Stimulated activated naive CD8-positive, alpha-beta T cell treated with anti-CD3 and anti-CD28 coated beads, Interleukin-15, amount 100 ng/mL, for 72 hours (primary cell): ENCODE results near the gene NOB1.
"Not testable (repeated sequence)": the region's sequence is repeated elsewhere in the genome, so short reads cannot be mapped to it uniquely, and the experiment has no call there.

Experiments used
- ATAC-seq: fragments of 150-1000 bp; cut with Tn5 transposase; 2 replicates; pipeline ENCODE4 v1.10.0; 2021; ENCODE audit warnings: mild to moderate bottlenecking, moderate library complexity
- DNase-seq, 2 donors: peaks; one replicate each; pipeline ENCODE4 v3.0.0; 2021 to 2022
- H3K27ac Mint-ChIP-seq, 2 donors: one replicate each; pipeline ENCODE4 v1.8.0; 2022; ENCODE audit warnings: mild to moderate bottlenecking in 2 of 2, mixed read lengths in 2 of 2, moderate library complexity in 2 of 2
- H3K27me3 Mint-ChIP-seq: one replicate; pipeline ENCODE4 v1.8.0; 2022; ENCODE audit warnings: mixed read lengths
- H3K4me1 Mint-ChIP-seq: one replicate; pipeline ENCODE4 v1.8.0; 2022; ENCODE audit warnings: mild to moderate bottlenecking, mixed read lengths
- H3K4me3 Mint-ChIP-seq, 2 donors: one replicate each; pipeline ENCODE4 v1.8.0; 2022; ENCODE audit warnings: mild to moderate bottlenecking in 2 of 2, mixed read lengths in 2 of 2, moderate library complexity in 1 of 2
- H3K9me3 Mint-ChIP-seq, 2 donors: one replicate each; pipeline ENCODE4 v1.8.0; 2022; ENCODE audit warnings: mixed read lengths in 2 of 2

The NOB1 gene

DNA sequence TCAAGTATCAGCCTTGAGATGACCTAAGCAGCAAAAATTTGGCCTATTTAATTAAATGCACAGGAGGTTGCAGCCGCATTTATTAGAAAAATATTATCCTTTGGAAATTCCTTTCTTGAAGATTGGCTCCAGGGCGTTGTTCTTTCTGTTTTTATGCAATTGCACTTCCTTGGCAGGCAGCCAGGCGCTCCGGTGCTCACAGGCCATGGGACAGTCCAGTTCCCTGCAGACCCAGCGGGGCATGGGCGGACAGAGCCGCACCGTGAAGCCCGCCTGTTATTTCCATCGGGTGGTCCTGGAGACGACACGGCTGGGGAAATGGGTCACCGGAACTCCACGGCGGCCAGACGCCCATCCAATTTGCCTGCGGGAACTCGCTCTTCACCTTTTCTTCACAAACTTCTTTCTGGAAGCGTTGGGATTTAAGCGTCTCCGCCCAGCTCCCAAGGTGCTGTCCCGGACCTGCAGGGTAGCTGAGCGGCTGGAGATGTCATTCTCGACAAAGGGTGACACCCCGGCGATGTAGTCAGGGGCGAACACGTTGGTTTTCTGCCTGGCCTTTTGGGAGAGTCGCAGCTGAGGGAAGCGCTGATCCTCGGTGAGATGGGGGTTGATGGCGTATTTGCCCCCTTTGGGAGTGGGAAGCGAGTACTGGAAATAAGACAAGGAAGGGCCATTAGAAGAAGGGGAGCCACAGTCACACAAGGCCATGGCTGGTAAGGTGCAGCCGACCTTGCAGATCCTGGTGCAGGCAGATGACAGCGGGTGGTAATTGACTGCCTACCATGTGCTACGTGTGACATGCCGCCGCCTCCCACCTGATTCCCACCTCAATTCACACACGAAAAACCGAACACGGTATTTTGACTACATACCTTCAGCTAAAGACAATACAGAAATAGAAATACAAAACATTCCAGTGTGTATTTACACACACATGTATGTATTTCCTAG is 12.5 kb downstream of the NOB1 start:
- ATAC-seq (no peak), DNase-seq (no peak)
- Mint-ChIP-seq H3K27ac (peak overlapping the region; percentile 40 to 80), H3K27me3 (no peaks in the 10 kb centered on the region), H3K4me3 (no peak overlapping the region), H3K4me1 (peaks cover 12% of the 10 kb centered on the region), H3K9me3 (no peaks in the 10 kb centered on the region)

GRCh38 chr16:69741519-69741918 is 13.2 kb downstream of the NOB1 start:
- DNase-seq (no peak), ATAC-seq (no peak)
- Mint-ChIP-seq H3K9me3 (no peaks in the 10 kb centered on the region), H3K4me3 (no peak overlapping the region), H3K4me1 (peaks cover 12% of the 10 kb centered on the region), H3K27ac (no peak overlapping the region), H3K27me3 (no peaks in the 10 kb centered on the region)

GRCh38 chr16:69732101-69732500 is 22.6 kb downstream of the NOB1 start:
- Mint-ChIP-seq H3K27ac (no peak overlapping the region), H3K4me1 (peaks cover 10% of the 10 kb centered on the region), H3K27me3 (no peaks in the 10 kb centered on the region), H3K9me3 (no peaks in the 10 kb centered on the region), H3K4me3 (no peak overlapping the region)
- ATAC-seq (no peak), DNase-seq (no peak)

GRCh38 chr16:69731280-69731679 is 23.4 kb downstream of the NOB1 start:
- not testable (repeated sequence) for H3K9me3 Mint-ChIP-seq, DNase-seq, H3K27ac Mint-ChIP-seq, H3K4me3 Mint-ChIP-seq, ATAC-seq, H3K27me3 Mint-ChIP-seq
- H3K4me1 Mint-ChIP-seq, result peaks cover 19% of the 10 kb centered on the region

GRCh38 chr16:69729030-69729429 is 25.7 kb downstream of the NOB1 start:
- peaks cover 36% of the 10 kb centered on the region for H3K4me1 Mint-ChIP-seq
- not testable (repeated sequence) for H3K4me3 Mint-ChIP-seq, H3K9me3 Mint-ChIP-seq, ATAC-seq, H3K27me3 Mint-ChIP-seq, DNase-seq, H3K27ac Mint-ChIP-seq

DNA sequence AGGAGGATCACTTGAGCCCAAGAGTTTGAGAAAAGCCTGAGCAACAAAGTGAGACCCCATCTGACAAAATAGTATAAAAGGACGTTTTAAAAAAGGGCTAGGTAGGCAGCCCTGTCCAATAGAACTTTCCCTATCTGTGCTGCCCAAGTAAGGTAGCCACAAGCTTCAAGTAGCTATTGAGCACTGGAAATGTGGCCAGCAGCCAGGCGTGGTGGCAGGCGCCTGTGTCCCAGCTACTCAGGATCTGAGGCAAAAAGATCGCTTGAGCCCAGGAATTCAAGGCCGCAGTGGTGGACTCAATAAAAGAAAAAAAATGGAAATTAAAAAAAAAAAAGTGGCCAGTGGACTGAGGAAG is 26.8 kb downstream of the NOB1 start:
- no peaks in the 10 kb centered on the region for H3K9me3 Mint-ChIP-seq
- peaks cover 43% of the 10 kb centered on the region for H3K4me1 Mint-ChIP-seq
- peak overlapping the region; percentile 21 to 99 for H3K4me3 Mint-ChIP-seq
- DNase-seq (no peak), ATAC-seq (no peak)
- no peak overlapping the region for H3K27ac Mint-ChIP-seq
- H3K27me3 Mint-ChIP-seq, result no peaks in the 10 kb centered on the region

DNA sequence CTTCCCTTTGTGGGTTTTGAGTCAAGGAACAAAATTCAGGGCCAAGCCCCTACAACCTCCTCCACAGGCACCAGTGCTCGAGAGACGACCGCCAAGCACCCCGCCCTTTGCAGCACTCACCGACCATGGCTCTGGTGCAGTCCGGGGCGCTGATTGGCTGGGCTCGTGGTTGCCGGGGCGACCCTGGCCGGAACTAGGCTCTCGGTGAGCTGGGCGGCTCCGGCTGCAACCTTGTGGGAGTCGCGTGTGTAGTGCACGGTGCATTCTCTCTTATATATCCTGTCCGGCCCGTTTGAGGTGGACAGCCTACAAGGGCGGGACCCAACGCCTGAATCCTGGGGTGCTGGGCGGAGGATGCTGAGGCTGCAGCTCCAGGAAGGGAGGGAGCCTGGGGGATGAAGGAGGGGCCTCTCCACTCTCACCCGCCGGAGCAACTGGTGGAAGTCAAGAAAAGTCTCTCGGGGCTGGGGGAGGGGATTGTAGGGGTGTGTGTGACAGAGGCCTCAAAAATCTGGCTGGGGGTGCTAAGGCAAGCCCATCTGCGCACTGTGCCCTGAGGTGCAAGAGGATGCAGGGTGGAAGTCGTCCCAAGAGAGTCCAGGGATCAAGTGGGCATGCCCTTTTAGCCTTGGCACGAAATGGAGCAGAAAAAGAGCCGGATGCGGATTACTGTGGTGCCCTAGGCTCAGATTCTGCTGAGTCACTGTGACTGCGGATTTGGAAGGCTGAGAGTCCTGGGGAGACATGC is 28.2 kb downstream of the NOB1 start, which contains the start of gene NQO1:
Gene NQO1 (minus strand): TSS at position 248 of the 748 bp plus-strand sequence. CDS start 121 bp downstream, at position 127.
- peak within 1 kb of the TSS; percentile 96 to 98 for H3K27ac Mint-ChIP-seq
- peak within 1 kb of the TSS; percentile 95 to 99 for H3K4me3 Mint-ChIP-seq
- peaks cover 48% of the 10 kb centered on the region for H3K4me1 Mint-ChIP-seq
- H3K27me3 Mint-ChIP-seq, result no peaks in the 10 kb centered on the region
- ATAC-seq, result peak; percentile 100
- peak; percentile 89 to 93 for DNase-seq
- no peaks in the 10 kb centered on the region for H3K9me3 Mint-ChIP-seq

DNA sequence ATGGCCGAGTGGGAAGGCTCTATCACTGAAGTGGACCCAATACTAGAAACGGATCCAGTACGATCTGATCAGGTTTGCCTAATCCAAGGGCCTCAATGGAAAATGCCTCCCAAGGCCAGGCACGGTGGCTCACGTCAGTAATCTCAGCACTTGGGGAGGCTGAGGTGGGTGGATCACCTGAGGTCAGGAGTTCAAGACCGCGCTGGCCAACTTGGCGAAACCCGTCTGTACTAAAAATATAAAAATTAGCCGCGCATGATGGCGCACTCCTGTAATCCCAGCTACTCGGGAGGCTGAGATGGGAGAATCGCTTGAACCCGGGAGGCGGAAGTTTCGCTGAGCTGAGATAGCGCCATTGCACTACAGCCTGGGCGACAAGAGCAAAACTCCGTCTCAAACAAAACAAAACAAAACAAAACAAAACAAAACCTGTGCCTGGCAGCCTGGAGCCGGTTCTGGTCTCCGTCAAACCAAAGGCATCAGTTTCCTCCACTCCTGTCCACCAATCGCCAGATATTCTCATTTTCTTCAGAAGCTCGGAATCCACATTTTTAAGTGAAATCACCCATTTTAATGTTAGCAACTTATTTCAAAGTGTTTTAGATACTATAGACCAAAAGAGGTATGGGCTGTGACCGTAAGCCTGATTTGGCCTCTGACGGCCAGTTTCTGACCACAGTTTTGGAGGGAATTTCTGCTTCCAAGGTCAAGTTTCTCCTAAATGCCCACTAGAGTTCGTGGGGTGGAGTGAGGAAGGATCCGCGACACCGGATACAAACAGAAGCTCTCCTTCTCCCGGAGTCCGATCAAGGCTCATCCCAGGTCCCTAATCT is 29.0 kb downstream of the NOB1 start:
- no peaks in the 10 kb centered on the region for H3K27me3 Mint-ChIP-seq
- no peak for ATAC-seq
- H3K9me3 Mint-ChIP-seq, result no peaks in the 10 kb centered on the region
- peak overlapping the region; percentile 95 to 99 for H3K4me3 Mint-ChIP-seq
- peak overlapping the region; percentile 96 to 98 for H3K27ac Mint-ChIP-seq
- DNase-seq, result no peak
- peaks cover 52% of the 10 kb centered on the region for H3K4me1 Mint-ChIP-seq

- H3K4me1 Mint-ChIP-seq, result peaks cover 52% of the 10 kb centered on the region
- H3K27me3 Mint-ChIP-seq, result no peaks in the 10 kb centered on the region
- no peak overlapping the region for H3K27ac Mint-ChIP-seq
- ATAC-seq, result no peak
- no peak for DNase-seq
- no peaks in the 10 kb centered on the region for H3K9me3 Mint-ChIP-seq
- H3K4me3 Mint-ChIP-seq, result peak overlapping the region in 1 of 2 donors; percentile 95
Measured at GRCh38 chr16:69724981-69725479, 29.7 kb downstream of the NOB1 start.

GRCh38 chr16:69724414-69724873 is 30.3 kb downstream of the NOB1 start:
- Mint-ChIP-seq H3K4me3 (no peak overlapping the region), H3K27ac (no peak overlapping the region), H3K4me1 (peaks cover 52% of the 10 kb centered on the region), H3K27me3 (no peaks in the 10 kb centered on the region), H3K9me3 (no peaks in the 10 kb centered on the region)
- no peak for ATAC-seq
- DNase-seq, result no peak

- DNase-seq (no peak), ATAC-seq (no peak)
- H3K9me3 Mint-ChIP-seq, result no peaks in the 10 kb centered on the region
- H3K27ac Mint-ChIP-seq, result peak overlapping the region in 1 of 2 donors; percentile 77
- no peak overlapping the region for H3K4me3 Mint-ChIP-seq
- peaks cover 36% of the 10 kb centered on the region for H3K4me1 Mint-ChIP-seq
- H3K27me3 Mint-ChIP-seq, result no peaks in the 10 kb centered on the region
Measured at GRCh38 chr16:69721441-69721957, 33.2 kb downstream of the NOB1 start.

GRCh38 chr16:69720822-69721430 is 33.8 kb downstream of the NOB1 start:
- no peak for DNase-seq
- ATAC-seq, result no peak
- no peak overlapping the region for H3K4me3 Mint-ChIP-seq
- no peaks in the 10 kb centered on the region for H3K27me3 Mint-ChIP-seq
- H3K9me3 Mint-ChIP-seq, result no peaks in the 10 kb centered on the region
- peak overlapping the region in 1 of 2 donors; percentile 77 for H3K27ac Mint-ChIP-seq
- H3K4me1 Mint-ChIP-seq, result peaks cover 30% of the 10 kb centered on the region

GRCh38 chr16:69718111-69718764 is 36.5 kb downstream of the NOB1 start:
- no peak overlapping the region for H3K27ac Mint-ChIP-seq
- H3K4me1 Mint-ChIP-seq, result peaks cover 13% of the 10 kb centered on the region
- H3K4me3 Mint-ChIP-seq, result no peak overlapping the region
- ATAC-seq, result no peak
- no peaks in the 10 kb centered on the region for H3K9me3 Mint-ChIP-seq
- DNase-seq, result no peak
- no peaks in the 10 kb centered on the region for H3K27me3 Mint-ChIP-seq

- no peak for ATAC-seq
- no peaks in the 10 kb centered on the region for H3K9me3 Mint-ChIP-seq
- no peak for DNase-seq
- H3K27ac Mint-ChIP-seq, result peak overlapping the region in 1 of 2 donors; percentile 19
- H3K4me3 Mint-ChIP-seq, result no peak overlapping the region
- no peaks in the 10 kb centered on the region for H3K27me3 Mint-ChIP-seq
- peaks cover 7% of the 10 kb centered on the region for H3K4me1 Mint-ChIP-seq
Measured at GRCh38 chr16:69717066-69717465, 37.7 kb downstream of the NOB1 start.
